ENCODE measurements around the gene GMDS.

GRCh38 chr6:2257363-2257762 lies 12.0 kb upstream of the GMDS start:
- TF ChIP-seq TOX (CRISPR knock-in tag; IDR thresholded peaks at IDR 0.05; ENCODE audit: borderline replicate concordance): no peak
- no peak for TF ChIP-seq OSR1 (CRISPR knock-in tag; IDR thresholded peaks at IDR 0.05)
- no peak for TF ChIP-seq ISL1 (CRISPR knock-in tag; IDR thresholded peaks at IDR 0.05)
- TF ChIP-seq PATZ1 (CRISPR knock-in tag; IDR thresholded peaks at IDR 0.05; ENCODE audit: borderline replicate concordance): no peak
- no peak for TF ChIP-seq ZNF70 (CRISPR knock-in tag; IDR thresholded peaks at IDR 0.05)
- TF ChIP-seq ZFP3 (CRISPR knock-in tag; IDR thresholded peaks at IDR 0.05): no peak
- TF ChIP-seq CREB5 (CRISPR knock-in tag; IDR thresholded peaks at IDR 0.05; ENCODE audit: low read depth): no peak
- no peak for TF ChIP-seq ZC3H10 (CRISPR knock-in tag; IDR thresholded peaks at IDR 0.05)
- no peak for TF ChIP-seq TSHZ2 (CRISPR knock-in tag; IDR thresholded peaks at IDR 0.05)
- TF ChIP-seq ZNF8 (CRISPR knock-in tag; IDR thresholded peaks at IDR 0.05): no peak
- TF ChIP-seq RARB (CRISPR knock-in tag; IDR thresholded peaks at IDR 0.05): no peak

All from SK-N-SH treated with all-trans-retinoic acid at 6 μM for 48 hours (cell line).